A673 (cell line): ENCODE measurements around the gene OBI1.

Source experiments
- CTCF ChIP-seq: fragments of 300-800, 200-600 bp; sonication (generic); conservative IDR thresholded peaks from 2 replicates; pipeline ENCODE4 v1.5.1; 2017; ENCODE audit warnings: low read depth, mild to moderate bottlenecking, antibody characterized with exemption, low read length, moderate library complexity, mixed read lengths
- EZH2 ChIP-seq: fragments of 200-600 bp; sonication (generic); IDR thresholded peaks from 2 replicates; pipeline ENCODE4 v1.6.1; 2017; ENCODE audit warnings: borderline replicate concordance, low read depth, mild to moderate bottlenecking, mixed read lengths, antibody characterized with exemption, low read length; ENCODE audit not compliant: poor library complexity, severe bottlenecking

- TF ChIP-seq CTCF (no peak), EZH2 (no peak)
Measured at GRCh38 chr13:78572459-78572858, 86.5 kb downstream of the OBI1 start.
